SK-N-MC (cell line): ENCODE results near the gene HMCN1.

Experiments
- EZH2 ChIP-seq: fragments of 200-600 bp; sonication (generic); IDR thresholded peaks from one replicate; pipeline ENCODE4 v1.6.1; 2017; ENCODE audit warnings: antibody characterized with exemption
- FOXP2 ChIP-seq: optimal IDR thresholded peaks from 2 replicates; pipeline ENCODE3; 2011; ENCODE audit warnings: mild to moderate bottlenecking, moderate library complexity; ENCODE audit not compliant: insufficient read depth; ENCODE audit errors: extremely low read length, control extremely low read depth
- POLR2AphosphoS5 ChIP-seq: IDR thresholded peaks from 2 replicates; pipeline ENCODE4 v1.6.1; 2012; ENCODE audit warnings: mild to moderate bottlenecking, low read depth, low read length, borderline replicate concordance

DNA sequence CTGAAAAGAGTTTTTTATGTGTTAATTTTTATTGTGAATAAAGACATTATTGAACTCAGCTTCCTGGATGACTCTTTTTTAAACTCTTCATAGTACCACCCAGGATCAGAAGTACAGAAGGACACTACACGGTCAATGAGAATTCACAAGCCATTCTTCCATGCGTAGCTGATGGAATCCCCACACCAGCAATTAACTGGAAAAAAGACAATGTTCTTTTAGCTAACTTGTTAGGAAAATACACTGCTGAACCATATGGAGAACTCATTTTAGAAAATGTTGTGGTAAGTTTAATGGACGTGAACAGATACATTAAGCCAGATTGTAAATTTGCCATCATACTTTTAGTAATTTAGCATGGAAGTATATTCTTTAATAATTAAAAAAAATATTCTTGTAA, 391.3 kb downstream of the HMCN1 start:
- TF ChIP-seq EZH2, result no peak
- TF ChIP-seq POLR2AphosphoS5, result no peak
- no peak for TF ChIP-seq FOXP2
